ENCODE measurements around the gene M1AP.

The M1AP gene

GRCh38 chr2:74515981-74516633 is 132.0 kb downstream of the M1AP start:
- no peak overlapping the region for H3K4me3 ChIP-seq (ENCODE audit: low read length)
- peak; percentile 54 for DNase-seq (ENCODE audit: low read depth)
- TF ChIP-seq, protein P1, sequence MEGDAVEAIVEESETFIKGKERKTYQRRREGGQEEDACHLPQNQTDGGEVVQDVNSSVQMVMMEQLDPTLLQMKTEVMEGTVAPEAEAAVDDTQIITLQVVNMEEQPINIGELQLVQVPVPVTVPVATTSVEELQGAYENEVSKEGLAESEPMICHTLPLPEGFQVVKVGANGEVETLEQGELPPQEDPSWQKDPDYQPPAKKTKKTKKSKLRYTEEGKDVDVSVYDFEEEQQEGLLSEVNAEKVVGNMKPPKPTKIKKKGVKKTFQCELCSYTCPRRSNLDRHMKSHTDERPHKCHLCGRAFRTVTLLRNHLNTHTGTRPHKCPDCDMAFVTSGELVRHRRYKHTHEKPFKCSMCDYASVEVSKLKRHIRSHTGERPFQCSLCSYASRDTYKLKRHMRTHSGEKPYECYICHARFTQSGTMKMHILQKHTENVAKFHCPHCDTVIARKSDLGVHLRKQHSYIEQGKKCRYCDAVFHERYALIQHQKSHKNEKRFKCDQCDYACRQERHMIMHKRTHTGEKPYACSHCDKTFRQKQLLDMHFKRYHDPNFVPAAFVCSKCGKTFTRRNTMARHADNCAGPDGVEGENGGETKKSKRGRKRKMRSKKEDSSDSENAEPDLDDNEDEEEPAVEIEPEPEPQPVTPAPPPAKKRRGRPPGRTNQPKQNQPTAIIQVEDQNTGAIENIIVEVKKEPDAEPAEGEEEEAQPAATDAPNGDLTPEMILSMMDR (IDR thresholded peaks at IDR 0.05; ENCODE audit: insufficient read depth, low read depth, low read length, missing control alignments): no peak

DNA sequence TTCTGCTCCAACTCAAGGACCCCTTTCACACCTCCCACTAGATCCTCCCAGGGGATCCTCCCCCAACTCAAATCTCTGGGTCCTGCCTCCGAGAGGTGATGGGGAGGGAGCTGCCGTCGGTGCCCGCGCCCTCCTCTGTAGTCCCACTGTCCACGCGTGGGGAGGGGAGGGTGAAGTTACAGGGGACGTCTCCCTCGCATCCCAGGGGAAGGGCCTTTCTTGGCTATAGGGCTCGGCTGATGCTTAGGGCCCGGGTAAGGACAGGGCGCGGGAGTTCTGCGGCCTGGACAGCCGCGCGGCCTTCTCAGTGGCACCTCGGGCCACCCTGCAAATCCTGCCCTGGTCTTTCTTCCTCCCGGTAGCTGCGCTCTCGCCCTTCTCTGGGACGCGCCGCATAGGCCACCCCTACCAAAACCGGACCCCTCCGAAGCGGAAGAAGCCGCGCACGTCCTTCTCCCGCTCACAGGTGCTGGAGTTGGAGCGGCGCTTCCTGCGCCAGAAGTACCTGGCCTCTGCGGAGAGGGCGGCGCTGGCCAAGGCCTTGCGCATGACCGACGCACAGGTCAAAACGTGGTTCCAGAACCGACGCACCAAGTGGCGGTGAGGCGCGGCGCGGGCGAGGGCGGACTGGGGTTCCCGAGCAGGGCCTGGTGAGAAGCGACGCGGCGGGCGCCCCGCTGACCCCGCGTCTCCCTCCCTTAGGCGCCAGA is 132.7 kb downstream of the M1AP start:
- no peak for DNase-seq (ENCODE audit: low read depth)
- no peak overlapping the region for H3K4me3 ChIP-seq (ENCODE audit: low read length)
- TF ChIP-seq, protein P1 (IDR thresholded peaks at IDR 0.05; ENCODE audit: insufficient read depth, low read depth, low read length, missing control alignments): no peak

GRCh38 chr2:74514368-74515270 is 133.5 kb downstream of the M1AP start, which contains the start of gene TLX2:
Gene TLX2 (plus strand): TSS chr2:74514450. CDS start chr2:74514807, 357 bp downstream.
- peak; percentile 28 for DNase-seq (ENCODE audit: low read depth)
- TF ChIP-seq, protein P1 (IDR thresholded peaks at IDR 0.05; ENCODE audit: insufficient read depth, low read depth, low read length, missing control alignments): no peak
- H3K4me3 ChIP-seq (ENCODE audit: low read length): no peak within 1 kb of the TSS

DNA sequence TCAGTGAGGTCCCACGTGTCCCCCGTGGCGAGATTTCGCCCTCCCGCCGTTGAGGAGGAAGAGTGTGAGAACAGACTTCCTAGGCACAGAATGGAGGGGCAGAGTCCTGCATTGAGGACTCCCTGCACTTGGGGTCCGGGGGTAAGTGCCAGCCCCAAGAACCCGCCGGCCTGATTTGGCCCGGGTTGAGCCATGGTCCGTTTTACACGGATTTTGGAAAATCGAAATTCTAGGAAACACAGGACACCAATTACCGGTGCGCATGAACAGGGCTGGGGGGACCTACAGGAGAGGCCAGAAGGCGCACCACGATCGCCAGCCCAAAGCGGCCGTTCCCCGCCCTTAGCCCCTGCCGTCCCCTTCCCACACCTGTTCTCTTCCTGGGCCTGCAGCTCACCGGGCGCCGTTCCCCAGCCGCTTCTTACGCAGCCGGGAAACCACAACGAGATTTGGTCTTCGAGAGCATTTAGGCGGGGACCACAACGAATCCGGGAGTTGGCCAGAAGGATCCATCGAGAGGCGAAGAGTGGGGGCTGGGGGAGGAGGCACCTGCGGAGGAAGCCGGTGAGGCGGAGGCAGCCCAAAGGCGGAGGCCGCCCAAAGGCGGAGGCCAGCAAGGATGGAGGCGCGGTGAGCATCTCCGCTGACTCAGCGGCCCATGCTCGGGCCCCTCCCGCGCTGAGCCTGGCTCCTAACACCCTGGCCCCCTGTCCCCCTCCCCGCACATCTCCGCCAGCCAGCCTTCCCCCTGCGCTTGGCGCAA is 134.3 kb downstream of the M1AP start:
- no peak overlapping the region for H3K4me3 ChIP-seq (ENCODE audit: low read length)
- TF ChIP-seq, protein P1 (IDR thresholded peaks at IDR 0.05; ENCODE audit: insufficient read depth, low read depth, low read length, missing control alignments): no peak
- peak; percentile 39 for DNase-seq (ENCODE audit: low read depth)

GRCh38 chr2:74512744-74513604 is 135.2 kb downstream of the M1AP start:
- no peak for DNase-seq (ENCODE audit: low read depth)
- H3K4me3 ChIP-seq (ENCODE audit: low read length): no peak overlapping the region
- TF ChIP-seq, protein P1 (IDR thresholded peaks at IDR 0.05; ENCODE audit: insufficient read depth, low read depth, low read length, missing control alignments): no peak

All from epithelial cell of esophagus (primary cell).